CD8-positive, alpha-beta memory T cell (primary cell): ENCODE measurements around the gene CXCR2. TPM values are rescaled to one million over a fixed set of nuclear protein-coding genes. Genes with fewer than 3 reads are reported as not detected.

Experiments used
- CTCF ChIA-PET: fragments of 350-600 bp; sonication (Branson Sonifier 250); formaldehyde crosslinking; loops from one replicate; lab custom pipeline; 2021; ENCODE audit warnings: antibody characterized with exemption; lab: Charles Lee
- POLR2A ChIA-PET: fragments of 350-600 bp; sonication (Branson Sonifier 250); formaldehyde crosslinking; loops from one replicate; lab custom pipeline; 2021; ENCODE audit warnings: antibody characterized with exemption; lab: Charles Lee
- DNase-seq, 5 donors: peaks; one replicate each; pipeline versions ENCODE4 v3.0.0 to v3.0.0-alpha.2; 2020 to 2022; ENCODE audit warnings: mixed read lengths in 1 of 5
- H3K27ac ChIP-seq: one replicate; pipeline ENCODE4 v1.7.0; 2013; ENCODE audit warnings: low read depth, mild to moderate bottlenecking, low read length, moderate library complexity
- H3K27me3 ChIP-seq: 2 replicates; pipeline ENCODE4 v1.7.0; 2013; ENCODE audit warnings: low read length, mild to moderate bottlenecking; ENCODE audit not compliant: insufficient read depth, poor library complexity, severe bottlenecking
- H3K36me3 ChIP-seq: 2 replicates; pipeline ENCODE4 v1.7.0; 2013; ENCODE audit warnings: mild to moderate bottlenecking, low read length, moderate library complexity; ENCODE audit not compliant: insufficient read depth
- H3K4me1 ChIP-seq: 2 replicates; pipeline ENCODE4 v1.7.0; 2013; ENCODE audit warnings: mild to moderate bottlenecking, low read length, moderate library complexity; ENCODE audit not compliant: insufficient read depth
- H3K4me3 ChIP-seq: 2 replicates; pipeline ENCODE4 v1.7.0; 2013; ENCODE audit warnings: mild to moderate bottlenecking, low read length
- H3K9me3 ChIP-seq: 2 replicates; pipeline ENCODE4 v1.7.0; 2013; ENCODE audit warnings: mild to moderate bottlenecking, low read length
- H3K27ac Mint-ChIP-seq, 8 donors: one replicate each; pipeline ENCODE4 v1.8.0; 2020 to 2021; ENCODE audit warnings: mixed read lengths in 8 of 8, mild to moderate bottlenecking in 6 of 8, inconsistent platforms in 3 of 8, moderate library complexity in 3 of 8
- H3K27me3 Mint-ChIP-seq, 2 donors: one replicate each; pipeline ENCODE4 v1.8.0; 2020 to 2021; ENCODE audit warnings: mixed read lengths in 2 of 2, mild to moderate bottlenecking in 1 of 2, moderate library complexity in 1 of 2
- H3K36me3 Mint-ChIP-seq, 3 donors: one replicate each; pipeline ENCODE4 v1.8.0; 2020 to 2021; ENCODE audit warnings: mixed read lengths in 3 of 3, inconsistent platforms in 1 of 3, mild to moderate bottlenecking in 1 of 3
- H3K4me1 Mint-ChIP-seq, 3 donors: one replicate each; pipeline ENCODE4 v1.8.0; 2020 to 2021; ENCODE audit warnings: mixed read lengths in 3 of 3, inconsistent platforms in 1 of 3, mild to moderate bottlenecking in 1 of 3
- H3K4me3 Mint-ChIP-seq, 7 donors: one replicate each; pipeline ENCODE4 v1.8.0; 2020 to 2021; ENCODE audit warnings: mixed read lengths in 7 of 7, mild to moderate bottlenecking in 6 of 7, moderate library complexity in 4 of 7, inconsistent platforms in 2 of 7
- H3K9me3 Mint-ChIP-seq, 5 donors: one replicate each; pipeline ENCODE4 v1.8.0; 2020 to 2022; ENCODE audit warnings: mixed read lengths in 5 of 5, mild to moderate bottlenecking in 3 of 5, moderate library complexity in 2 of 5, inconsistent platforms in 1 of 5
- polyA plus RNA-seq: library from polyadenylated mRNA; unstranded; fragments of 300-500 nt; fragmentation: Illumina TruSeq; gene quantifications from one replicate; pipeline ENCODE4 v1.2.3, GENCODE V29; 2021
- total RNA-seq, 2 experiments: library from RNA; stranded (reverse); gene quantifications; one replicate each; pipeline ENCODE4 v1.2.3, GENCODE V29; 2021

The CXCR2 gene
- total and polyA plus RNA-seq, 3 experiments from 2014 or later = 0.85 TPM; not detected in 2

GRCh38 chr2:218138047-218138446 is 12.2 kb downstream of the CXCR2 start:
- no peak overlapping the region for H3K4me3 ChIP-seq
- H3K36me3 ChIP-seq = no peaks in the 10 kb centered on the region
- H3K4me1 Mint-ChIP-seq = no peaks in the 10 kb centered on the region
- no peaks in the 10 kb centered on the region for H3K9me3 ChIP-seq
- ChIA-PET POLR2A (no interaction called here), CTCF (no interaction called here)
- H3K27me3 ChIP-seq = peaks cover 4% of the 10 kb centered on the region
- H3K27ac ChIP-seq = no peak overlapping the region
- H3K4me1 ChIP-seq = no peaks in the 10 kb centered on the region
- H3K27me3 Mint-ChIP-seq = peaks cover 38 to 74% of the 10 kb centered on the region in 2 donors
- H3K9me3 Mint-ChIP-seq = no peaks in the 10 kb centered on the region
- DNase-seq = no peak
- H3K27ac Mint-ChIP-seq = no peak overlapping the region
- no peaks in the 10 kb centered on the region for H3K36me3 Mint-ChIP-seq
- H3K4me3 Mint-ChIP-seq = no peak overlapping the region

DNA sequence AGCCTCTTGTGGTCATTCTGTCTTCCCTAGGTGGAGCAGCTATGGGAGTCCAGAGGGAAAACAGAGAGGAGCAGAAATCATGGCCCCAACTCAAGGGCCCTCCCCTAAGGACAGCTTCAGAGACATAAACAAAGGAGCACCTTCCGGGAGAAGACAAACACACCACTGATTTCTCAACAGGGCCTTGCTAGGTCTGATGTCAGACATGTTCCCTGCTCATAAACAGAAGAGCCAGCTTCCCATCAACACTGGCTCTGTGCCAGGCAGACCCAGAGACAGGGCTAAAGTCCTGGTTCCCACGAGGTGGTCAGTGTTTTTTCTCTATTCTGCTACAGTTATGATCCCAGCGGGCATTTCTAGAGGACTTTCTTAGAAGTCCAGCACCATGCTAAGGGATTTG is 19.3 kb downstream of the CXCR2 start:
- Mint-ChIP-seq H3K27me3 (peaks cover 13 to 31% of the 10 kb centered on the region in 2 donors), H3K4me3 (no peak overlapping the region), H3K4me1 (no peaks in the 10 kb centered on the region), H3K36me3 (peaks cover 0 to 10% (median 0%) of the 10 kb centered on the region in 3 donors), H3K9me3 (peaks cover 0 to 5% (median 3%) of the 10 kb centered on the region in 5 donors), H3K27ac (no peak overlapping the region)
- Histone ChIP-seq H3K4me1 (no peaks in the 10 kb centered on the region), H3K36me3 (no peaks in the 10 kb centered on the region), H3K9me3 (no peaks in the 10 kb centered on the region), H3K4me3 (no peak overlapping the region), H3K27me3 (peaks cover 3% of the 10 kb centered on the region), H3K27ac (no peak overlapping the region)
- CTCF ChIA-PET = no interaction called here
- no peak for DNase-seq
- POLR2A ChIA-PET = no interaction called here

- Mint-ChIP-seq H3K27me3 (peaks cover 13 to 25% of the 10 kb centered on the region in 2 donors), H3K27ac (no peak overlapping the region), H3K4me1 (no peaks in the 10 kb centered on the region), H3K36me3 (peaks cover 0 to 10% (median 0%) of the 10 kb centered on the region in 3 donors), H3K4me3 (no peak overlapping the region), H3K9me3 (peaks cover 0 to 5% (median 3%) of the 10 kb centered on the region in 5 donors)
- Histone ChIP-seq H3K4me1 (no peaks in the 10 kb centered on the region), H3K9me3 (no peaks in the 10 kb centered on the region), H3K27ac (no peak overlapping the region), H3K36me3 (no peaks in the 10 kb centered on the region), H3K4me3 (no peak overlapping the region), H3K27me3 (no peaks in the 10 kb centered on the region)
- DNase-seq = no peak
- ChIA-PET CTCF (no interaction called here), POLR2A (no interaction called here)
Measured at GRCh38 chr2:218146056-218146455, 20.2 kb downstream of the CXCR2 start.

GRCh38 chr2:218149098-218149497 is 23.3 kb downstream of the CXCR2 start:
- Histone ChIP-seq H3K9me3 (no peaks in the 10 kb centered on the region), H3K4me3 (no peak overlapping the region), H3K27me3 (no peaks in the 10 kb centered on the region), H3K27ac (no peak overlapping the region), H3K4me1 (no peaks in the 10 kb centered on the region), H3K36me3 (no peaks in the 10 kb centered on the region)
- CTCF ChIA-PET = no interaction called here
- Mint-ChIP-seq H3K36me3 (peaks cover 0 to 10% (median 0%) of the 10 kb centered on the region in 3 donors), H3K27ac (no peak overlapping the region), H3K9me3 (peaks cover 0 to 3% (median 2%) of the 10 kb centered on the region in 5 donors), H3K27me3 (peaks cover 7 to 16% of the 10 kb centered on the region in 2 donors), H3K4me1 (no peaks in the 10 kb centered on the region), H3K4me3 (no peak overlapping the region)
- POLR2A ChIA-PET = no interaction called here
- no peak for DNase-seq

DNA sequence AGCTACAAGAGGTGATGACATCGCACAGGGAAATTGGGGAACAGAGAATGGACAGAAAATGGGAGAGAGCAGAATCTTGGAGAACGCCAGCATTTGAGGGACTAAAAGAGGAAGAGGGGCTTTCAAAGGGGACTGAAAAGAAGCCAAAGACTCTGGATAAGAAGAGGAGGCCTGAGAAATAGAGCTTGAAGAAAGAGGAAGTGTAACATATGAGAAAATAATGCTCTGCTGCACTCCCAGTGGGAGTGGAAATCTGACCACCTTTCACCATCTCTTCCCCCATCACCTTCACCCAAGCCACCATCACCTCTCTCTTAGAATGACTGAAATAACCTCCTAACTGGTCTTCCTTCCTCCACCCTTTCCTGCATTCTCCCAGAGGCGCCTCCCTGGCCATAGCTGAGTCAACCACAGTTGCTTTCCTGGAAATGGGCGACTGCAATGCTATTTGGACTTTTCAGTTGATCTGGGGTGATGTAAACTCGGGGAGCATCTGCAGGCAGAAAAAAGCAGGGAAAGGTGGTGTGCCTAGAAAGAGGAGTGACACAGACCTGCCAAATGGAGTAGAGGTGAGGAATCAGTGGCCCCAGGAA is 24.1 kb downstream of the CXCR2 start:
- Mint-ChIP-seq H3K27me3 (peaks cover 7 to 18% of the 10 kb centered on the region in 2 donors), H3K27ac (no peak overlapping the region), H3K9me3 (peaks cover 0 to under 1% (median 0%) of the 10 kb centered on the region in 5 donors), H3K4me1 (no peaks in the 10 kb centered on the region), H3K4me3 (no peak overlapping the region), H3K36me3 (peaks cover 0 to 5% (median 0%) of the 10 kb centered on the region in 3 donors)
- DNase-seq = no peak
- Histone ChIP-seq H3K36me3 (no peaks in the 10 kb centered on the region), H3K9me3 (no peaks in the 10 kb centered on the region), H3K27ac (no peak overlapping the region), H3K4me3 (no peak overlapping the region), H3K27me3 (no peaks in the 10 kb centered on the region), H3K4me1 (no peaks in the 10 kb centered on the region)
- ChIA-PET CTCF (no interaction called here), POLR2A (no interaction called here)

DNA sequence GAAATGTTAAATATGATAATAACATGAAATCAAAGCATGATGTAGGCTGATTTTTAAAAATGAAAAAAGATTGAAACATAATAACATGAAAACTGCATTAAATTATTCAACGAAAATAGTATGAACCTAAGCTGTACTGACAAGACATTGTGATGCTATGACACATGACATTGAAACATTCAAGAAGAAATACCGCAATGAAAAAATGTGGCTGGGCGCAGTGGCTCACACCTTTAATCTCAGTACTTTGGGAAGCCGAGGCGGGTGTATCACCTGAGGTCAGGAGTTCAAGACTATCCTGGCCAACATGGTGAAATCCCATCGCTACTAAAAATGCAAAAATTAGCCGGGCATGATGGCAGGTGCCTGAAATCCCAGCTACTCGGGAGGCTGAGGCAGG is 26.3 kb downstream of the CXCR2 start:
- peaks cover 13 to 26% of the 10 kb centered on the region in 2 donors for H3K27me3 Mint-ChIP-seq
- H3K4me3 ChIP-seq = no peak overlapping the region
- no peaks in the 10 kb centered on the region for H3K4me1 Mint-ChIP-seq
- H3K4me3 Mint-ChIP-seq = no peak overlapping the region
- H3K4me1 ChIP-seq = no peaks in the 10 kb centered on the region
- H3K9me3 ChIP-seq = no peaks in the 10 kb centered on the region
- H3K27ac ChIP-seq = no peak overlapping the region
- H3K27ac Mint-ChIP-seq = no peak overlapping the region
- ChIA-PET CTCF (no interaction called here), POLR2A (no interaction called here)
- DNase-seq = no peak
- no peaks in the 10 kb centered on the region for H3K36me3 Mint-ChIP-seq
- H3K36me3 ChIP-seq = no peaks in the 10 kb centered on the region
- no peaks in the 10 kb centered on the region for H3K27me3 ChIP-seq
- no peaks in the 10 kb centered on the region for H3K9me3 Mint-ChIP-seq

DNA sequence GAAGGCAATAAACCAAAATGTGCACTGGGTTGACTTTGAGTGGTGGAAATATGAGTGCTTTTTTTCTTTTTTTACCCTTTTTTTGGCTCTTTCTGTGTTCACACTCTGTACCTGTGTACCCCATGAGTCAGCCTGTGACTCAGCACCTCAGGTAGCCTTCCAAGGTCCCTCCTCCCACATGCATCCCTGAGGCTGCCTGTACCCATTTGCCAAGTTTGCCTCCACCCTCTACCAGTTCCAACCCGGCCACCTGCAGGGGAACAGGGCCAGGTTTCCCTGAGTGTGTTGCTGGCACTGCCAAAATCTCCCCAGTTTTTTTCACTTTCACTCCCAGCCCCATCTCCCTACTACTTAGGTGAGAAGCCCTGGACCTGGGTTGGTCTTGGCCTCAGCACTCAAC is 26.9 kb downstream of the CXCR2 start:
- ChIA-PET CTCF (no interaction called here), POLR2A (no interaction called here)
- Mint-ChIP-seq H3K4me1 (no peaks in the 10 kb centered on the region), H3K36me3 (no peaks in the 10 kb centered on the region), H3K9me3 (no peaks in the 10 kb centered on the region), H3K27me3 (peaks cover 13 to 29% of the 10 kb centered on the region in 2 donors), H3K4me3 (no peak overlapping the region), H3K27ac (peak overlapping the region in 1 of 8 donors; percentile 69)
- Histone ChIP-seq H3K9me3 (no peaks in the 10 kb centered on the region), H3K27me3 (no peaks in the 10 kb centered on the region), H3K27ac (no peak overlapping the region), H3K36me3 (no peaks in the 10 kb centered on the region), H3K4me3 (no peak overlapping the region), H3K4me1 (no peaks in the 10 kb centered on the region)
- no peak for DNase-seq

GRCh38 chr2:218155953-218156479 is 30.2 kb downstream of the CXCR2 start:
- no peaks in the 10 kb centered on the region for H3K4me1 Mint-ChIP-seq
- no peak for DNase-seq
- H3K27me3 ChIP-seq = no peaks in the 10 kb centered on the region
- no peaks in the 10 kb centered on the region for H3K9me3 Mint-ChIP-seq
- ChIA-PET CTCF (no interaction called here), POLR2A (no interaction called here)
- H3K27ac Mint-ChIP-seq = no peak overlapping the region
- no peaks in the 10 kb centered on the region for H3K36me3 ChIP-seq
- H3K9me3 ChIP-seq = no peaks in the 10 kb centered on the region
- no peak overlapping the region for H3K4me3 ChIP-seq
- H3K36me3 Mint-ChIP-seq = no peaks in the 10 kb centered on the region
- no peak overlapping the region for H3K27ac ChIP-seq
- H3K27me3 Mint-ChIP-seq = peaks cover 8 to 26% of the 10 kb centered on the region in 2 donors
- no peaks in the 10 kb centered on the region for H3K4me1 ChIP-seq
- no peak overlapping the region for H3K4me3 Mint-ChIP-seq
